Measurements from ENCODE around the gene SH3RF3. TPM values are rescaled to one million over a fixed set of nuclear protein-coding genes. Genes with fewer than 3 reads are reported as not detected.

Gene SH3RF3
- total RNA-seq, 4 donors from 2014 or later: 2.2 to 6.1 (median 4.2) TPM

DNA sequence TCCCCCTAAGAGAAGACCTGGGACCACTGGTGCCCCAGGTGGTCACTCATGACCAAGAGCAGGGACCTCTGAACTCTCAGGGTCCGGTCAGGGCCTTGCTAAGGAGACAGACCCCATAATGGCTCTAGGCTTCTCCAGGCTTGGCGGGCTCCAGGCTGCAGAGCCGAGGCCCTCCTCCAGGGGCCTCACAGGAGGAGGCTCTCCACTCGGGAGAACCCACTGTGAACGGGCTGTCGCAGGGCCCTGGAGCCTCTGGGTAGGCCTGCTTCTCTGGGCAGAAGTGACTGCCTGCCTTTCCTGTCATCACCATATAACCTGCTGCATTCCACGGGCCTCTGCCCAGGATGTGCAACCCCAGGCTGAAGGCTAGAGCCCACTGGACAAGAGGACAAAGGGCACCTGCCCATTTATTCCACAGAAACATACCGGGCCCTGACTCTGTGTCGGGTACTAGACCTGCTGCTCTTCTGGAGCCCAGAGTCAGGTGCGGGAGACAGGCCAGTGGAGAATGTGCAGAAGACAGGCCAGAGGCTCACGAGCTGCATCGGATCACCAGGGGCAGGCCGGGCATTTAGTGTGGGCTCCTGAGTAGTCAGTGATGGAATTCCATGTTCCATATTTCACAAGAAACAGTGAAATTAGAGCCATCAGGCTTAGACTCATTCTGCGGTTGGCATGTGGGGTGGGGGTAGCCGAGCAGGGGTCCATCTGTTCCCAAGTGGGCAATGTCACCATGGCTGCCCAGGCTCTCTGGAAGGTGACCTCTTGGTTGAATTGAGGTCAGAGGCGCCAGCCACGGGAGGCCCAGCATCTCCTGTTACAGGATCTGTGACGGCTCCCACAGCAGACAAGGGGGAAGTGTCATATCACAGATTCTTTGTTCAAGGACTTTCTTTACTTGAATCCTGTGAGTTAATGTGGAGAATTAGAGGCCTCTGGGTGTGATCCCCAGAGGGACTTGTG, 220.8 kb downstream of the SH3RF3 start:
- peaks cover 3% of the 10 kb centered on the region for H3K9me3 ChIP-seq
- no peak overlapping the region for H3K27ac ChIP-seq
- DNase-seq (ENCODE audit: low spot score in 2 of 2): no peak
- H3K27me3 ChIP-seq: no peaks in the 10 kb centered on the region
- no peak for TF ChIP-seq POLR2A (IDR thresholded peaks at IDR 0.05)
- TF ChIP-seq, protein P1, sequence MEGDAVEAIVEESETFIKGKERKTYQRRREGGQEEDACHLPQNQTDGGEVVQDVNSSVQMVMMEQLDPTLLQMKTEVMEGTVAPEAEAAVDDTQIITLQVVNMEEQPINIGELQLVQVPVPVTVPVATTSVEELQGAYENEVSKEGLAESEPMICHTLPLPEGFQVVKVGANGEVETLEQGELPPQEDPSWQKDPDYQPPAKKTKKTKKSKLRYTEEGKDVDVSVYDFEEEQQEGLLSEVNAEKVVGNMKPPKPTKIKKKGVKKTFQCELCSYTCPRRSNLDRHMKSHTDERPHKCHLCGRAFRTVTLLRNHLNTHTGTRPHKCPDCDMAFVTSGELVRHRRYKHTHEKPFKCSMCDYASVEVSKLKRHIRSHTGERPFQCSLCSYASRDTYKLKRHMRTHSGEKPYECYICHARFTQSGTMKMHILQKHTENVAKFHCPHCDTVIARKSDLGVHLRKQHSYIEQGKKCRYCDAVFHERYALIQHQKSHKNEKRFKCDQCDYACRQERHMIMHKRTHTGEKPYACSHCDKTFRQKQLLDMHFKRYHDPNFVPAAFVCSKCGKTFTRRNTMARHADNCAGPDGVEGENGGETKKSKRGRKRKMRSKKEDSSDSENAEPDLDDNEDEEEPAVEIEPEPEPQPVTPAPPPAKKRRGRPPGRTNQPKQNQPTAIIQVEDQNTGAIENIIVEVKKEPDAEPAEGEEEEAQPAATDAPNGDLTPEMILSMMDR (IDR thresholded peaks at IDR 0.05): no peak
- no peak for TF ChIP-seq POLR2AphosphoS5 (IDR thresholded peaks at IDR 0.05)
- no peak for TF ChIP-seq EP300 (IDR thresholded peaks at IDR 0.05)
- no peaks in the 10 kb centered on the region for H3K36me3 ChIP-seq
- peaks cover 23% of the 10 kb centered on the region for H3K4me1 ChIP-seq
- WGBS: 100% methylated on average over 7 of the region's 18 CpGs
- no peak overlapping the region for H3K4me3 ChIP-seq

- DNase-seq (ENCODE audit: low spot score in 2 of 2): no peak
- Histone ChIP-seq H3K36me3 (no peaks in the 10 kb centered on the region), H3K27ac (no peak overlapping the region), H3K4me3 (no peak overlapping the region), H3K4me1 (peaks cover 23% of the 10 kb centered on the region), H3K9me3 (peaks cover 3% of the 10 kb centered on the region), H3K27me3 (no peaks in the 10 kb centered on the region)
- WGBS: 66% methylated on average over 8 of the region's 8 CpGs
- no peak for TF ChIP-seq EP300 (IDR thresholded peaks at IDR 0.05)
Observed at GRCh38 chr2:109350526-109350925, 221.5 kb downstream of the SH3RF3 start.

GRCh38 chr2:109351164-109351756, 222.3 kb downstream of the SH3RF3 start:
- TF ChIP-seq POLR2AphosphoS5 (IDR thresholded peaks at IDR 0.05) (peak in 1 of 3 donors; percentile 66), EP300 (IDR thresholded peaks at IDR 0.05) (no peak)
- TF ChIP-seq, protein P1 (IDR thresholded peaks at IDR 0.05): no peak
- 39% methylated on average over 9 of the region's 9 CpGs for WGBS
- no peaks in the 10 kb centered on the region for H3K36me3 ChIP-seq
- H3K9me3 ChIP-seq: peaks cover 3% of the 10 kb centered on the region
- no peaks in the 10 kb centered on the region for H3K27me3 ChIP-seq
- no peak overlapping the region for H3K27ac ChIP-seq
- peak in 1 of 2 donors; percentile 81 for DNase-seq (ENCODE audit: low spot score in 2 of 2)
- peaks cover 23% of the 10 kb centered on the region for H3K4me1 ChIP-seq
- no peak overlapping the region for H3K4me3 ChIP-seq

DNA sequence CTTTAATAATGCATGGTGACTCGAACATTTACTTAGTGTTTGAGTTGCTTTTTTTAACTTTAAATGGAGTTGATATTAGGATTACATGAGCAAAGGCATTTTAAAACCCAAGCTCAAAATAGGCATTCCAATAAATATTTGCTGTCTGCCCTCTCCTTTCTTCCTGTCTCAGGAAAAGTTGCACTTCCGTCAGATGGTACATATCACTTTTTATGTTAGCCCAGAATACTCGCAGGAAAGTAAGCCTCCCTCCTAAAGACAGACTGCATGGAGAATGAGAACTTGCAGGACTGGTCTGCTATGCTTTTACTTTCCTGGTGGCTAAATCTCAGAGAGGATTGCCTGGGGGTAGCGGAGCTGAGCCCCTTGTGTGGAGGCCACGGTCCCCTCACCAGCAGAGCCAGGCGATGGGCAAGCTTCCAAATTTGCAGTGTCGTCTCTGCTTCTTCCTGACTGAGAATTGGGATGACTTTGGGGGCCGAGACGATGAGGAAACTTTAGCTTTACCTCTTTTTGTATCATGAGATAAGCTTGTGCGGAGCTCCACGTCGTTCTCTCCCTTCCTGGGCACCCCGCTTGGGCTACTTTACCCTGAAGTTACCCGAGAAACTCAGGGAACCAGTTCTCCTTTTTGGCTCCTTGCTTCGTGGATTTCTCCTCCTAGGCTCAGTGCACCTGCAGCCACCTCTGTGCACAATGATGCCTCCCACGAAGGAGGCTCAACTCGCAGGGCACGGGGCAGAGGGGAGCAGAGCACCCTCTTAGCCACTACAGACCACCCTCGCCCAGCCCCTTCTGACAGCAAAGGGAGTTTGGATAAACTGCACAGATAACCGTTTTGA, 223.3 kb downstream of the SH3RF3 start:
- DNase-seq (ENCODE audit: low spot score in 2 of 2): peak in 1 of 2 donors; percentile 60
- 75% methylated on average over 20 of the region's 20 CpGs for WGBS
- H3K27ac ChIP-seq: no peak overlapping the region
- no peaks in the 10 kb centered on the region for H3K27me3 ChIP-seq
- peaks cover 3% of the 10 kb centered on the region for H3K9me3 ChIP-seq
- H3K4me3 ChIP-seq: no peak overlapping the region
- peaks cover 23% of the 10 kb centered on the region for H3K4me1 ChIP-seq
- H3K36me3 ChIP-seq: no peaks in the 10 kb centered on the region
- no peak for TF ChIP-seq POLR2AphosphoS5 (IDR thresholded peaks at IDR 0.05)
- no peak for TF ChIP-seq EP300 (IDR thresholded peaks at IDR 0.05)
- TF ChIP-seq, protein P1 (IDR thresholded peaks at IDR 0.05): no peak
- no peak for TF ChIP-seq POLR2A (IDR thresholded peaks at IDR 0.05)

GRCh38 chr2:109352898-109353689, 224.1 kb downstream of the SH3RF3 start:
- 100% methylated on average over 2 of the region's 14 CpGs for WGBS
- DNase-seq (ENCODE audit: low spot score in 2 of 2): peak in 1 of 2 donors; percentile 71

More at GRCh38 chr2:109352898-109353689, 224.1 kb downstream of the SH3RF3 start:
- peaks cover 23% of the 10 kb centered on the region for H3K4me1 ChIP-seq
- H3K4me3 ChIP-seq: no peak overlapping the region
- H3K36me3 ChIP-seq: no peaks in the 10 kb centered on the region
- no peaks in the 10 kb centered on the region for H3K27me3 ChIP-seq
- TF ChIP-seq, protein P1 (IDR thresholded peaks at IDR 0.05): no peak
- TF ChIP-seq EP300 (IDR thresholded peaks at IDR 0.05) (no peak), POLR2AphosphoS5 (IDR thresholded peaks at IDR 0.05) (no peak), POLR2A (IDR thresholded peaks at IDR 0.05) (no peak)
- peaks cover 5% of the 10 kb centered on the region for H3K9me3 ChIP-seq
- H3K27ac ChIP-seq: no peak overlapping the region
